GM12801 (cell line): ENCODE results near the gene LCMT2.

Experiments used
- TF ChIP-seq, protein P1 (sequence below): IDR thresholded peaks from one replicate; pipeline ENCODE4 v1.5.1; 2011; ENCODE audit warnings: control low read depth; ENCODE audit not compliant: insufficient read length; ENCODE audit errors: extremely low read depth

The LCMT2 gene

GRCh38 chr15:43325039-43325684 is 5.2 kb downstream of the LCMT2 start:
- TF ChIP-seq, protein P1, sequence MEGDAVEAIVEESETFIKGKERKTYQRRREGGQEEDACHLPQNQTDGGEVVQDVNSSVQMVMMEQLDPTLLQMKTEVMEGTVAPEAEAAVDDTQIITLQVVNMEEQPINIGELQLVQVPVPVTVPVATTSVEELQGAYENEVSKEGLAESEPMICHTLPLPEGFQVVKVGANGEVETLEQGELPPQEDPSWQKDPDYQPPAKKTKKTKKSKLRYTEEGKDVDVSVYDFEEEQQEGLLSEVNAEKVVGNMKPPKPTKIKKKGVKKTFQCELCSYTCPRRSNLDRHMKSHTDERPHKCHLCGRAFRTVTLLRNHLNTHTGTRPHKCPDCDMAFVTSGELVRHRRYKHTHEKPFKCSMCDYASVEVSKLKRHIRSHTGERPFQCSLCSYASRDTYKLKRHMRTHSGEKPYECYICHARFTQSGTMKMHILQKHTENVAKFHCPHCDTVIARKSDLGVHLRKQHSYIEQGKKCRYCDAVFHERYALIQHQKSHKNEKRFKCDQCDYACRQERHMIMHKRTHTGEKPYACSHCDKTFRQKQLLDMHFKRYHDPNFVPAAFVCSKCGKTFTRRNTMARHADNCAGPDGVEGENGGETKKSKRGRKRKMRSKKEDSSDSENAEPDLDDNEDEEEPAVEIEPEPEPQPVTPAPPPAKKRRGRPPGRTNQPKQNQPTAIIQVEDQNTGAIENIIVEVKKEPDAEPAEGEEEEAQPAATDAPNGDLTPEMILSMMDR: no peak

- TF ChIP-seq, protein P1: no peak
Observed at GRCh38 chr15:43318990-43319771, 11.2 kb downstream of the LCMT2 start.

DNA sequence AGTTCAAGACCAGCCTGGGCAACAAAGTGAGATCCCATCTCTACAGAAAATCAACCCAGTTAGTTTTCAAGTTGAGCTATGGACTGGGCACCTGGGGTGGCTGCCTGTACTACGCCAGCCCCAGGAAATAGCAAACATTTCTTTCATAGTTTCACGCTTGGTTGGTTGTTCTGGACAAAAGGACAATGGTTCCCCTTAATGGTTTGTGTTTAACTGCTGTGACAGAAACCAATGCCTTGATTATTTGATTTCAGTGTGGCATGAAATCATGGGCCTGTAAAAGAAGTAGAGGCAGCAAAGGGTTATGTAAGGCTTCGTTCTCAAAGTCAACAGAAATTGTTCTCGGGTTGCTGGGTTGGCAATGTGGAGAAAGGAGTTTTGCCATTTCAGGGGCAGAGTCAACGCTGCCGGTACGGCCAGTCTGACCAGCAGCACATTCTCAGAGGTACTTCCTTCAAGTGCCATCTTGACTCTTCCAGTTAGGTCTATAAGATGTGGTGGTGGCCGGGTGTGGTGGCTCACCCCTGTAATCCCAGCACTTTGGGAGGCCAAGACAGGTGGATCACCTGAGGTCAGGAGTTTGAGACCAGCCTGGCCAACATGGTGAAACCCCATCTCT is 12.7 kb downstream of the LCMT2 start:
- TF ChIP-seq, protein P1: no peak

GRCh38 chr15:43316971-43317346 is 13.4 kb downstream of the LCMT2 start:
- TF ChIP-seq, protein P1: no peak

- TF ChIP-seq, protein P1: no peak
Observed at GRCh38 chr15:43316016-43316970, 14.1 kb downstream of the LCMT2 start.

GRCh38 chr15:43314171-43314570 is 16.2 kb downstream of the LCMT2 start:
- TF ChIP-seq, protein P1: no peak
